Astrocyte of the spinal cord (primary cell): ENCODE results near the gene MED13L.

ENCODE experiments used
- DNase-seq: peaks from one replicate; pipeline ENCODE4 v3.0.0; 2011; ENCODE audit warnings: low read depth, low spot score
- H3K4me3 ChIP-seq: 2 replicates; pipeline ENCODE4 v1.5.1; 2011; ENCODE audit warnings: low read depth, mild to moderate bottlenecking, low read length, moderate library complexity
- CTCF ChIP-seq: IDR thresholded peaks from 2 replicates; pipeline ENCODE4 v1.5.1; 2012; ENCODE audit warnings: low read depth, mild to moderate bottlenecking, low read length, inconsistent platforms
- in situ Hi-C: cut with HindIII; loops from 2 replicates; pipeline ENCODE4 v1.10.0; 2017; ENCODE audit warnings: low sequenced_read_pairs

MED13L gene

GRCh38 chr12:116313194-116313927, 35.9 kb upstream of the MED13L start:
- no peak for DNase-seq
- in situ Hi-C loops = no loop called here
- no peak for TF ChIP-seq CTCF

GRCh38 chr12:116310082-116310481, 32.6 kb upstream of the MED13L start:
- TF ChIP-seq CTCF = no peak
- DNase-seq = no peak
- in situ Hi-C loops = no loop called here
- H3K4me3 ChIP-seq = no peak overlapping the region

More at GRCh38 chr12:116313194-116313927, 35.9 kb upstream of the MED13L start:
- H3K4me3 ChIP-seq = no peak overlapping the region

- in situ Hi-C loops = no loop called here
- H3K4me3 ChIP-seq = no peak overlapping the region
- no peak for DNase-seq
- no peak for TF ChIP-seq CTCF
Observed at GRCh38 chr12:116309343-116309742, 31.9 kb upstream of the MED13L start.

- no peak overlapping the region for H3K4me3 ChIP-seq
- no peak for TF ChIP-seq CTCF
- no peak for DNase-seq
- in situ Hi-C loops = no loop called here
Observed at GRCh38 chr12:116308647-116309046, 31.2 kb upstream of the MED13L start.

GRCh38 chr12:116306968-116307367, 29.5 kb upstream of the MED13L start:
- no peak overlapping the region for H3K4me3 ChIP-seq
- in situ Hi-C loops = no loop called here
- DNase-seq = no peak
- no peak for TF ChIP-seq CTCF

GRCh38 chr12:116306506-116306905, 29.0 kb upstream of the MED13L start:
- in situ Hi-C loops = no loop called here
- no peak for TF ChIP-seq CTCF
- DNase-seq = no peak
- no peak overlapping the region for H3K4me3 ChIP-seq
